K562 (cell line): ENCODE results near the gene TMEM45A.

Experiments
- ATF7 ChIP-seq: fragments of 450-650 bp; IDR thresholded peaks from 2 replicates; pipeline ENCODE4 v1.7.1; 2014; ENCODE audit warnings: mild to moderate bottlenecking, moderate library complexity
- CTCF ChIP-seq, 3 experiments: IDR thresholded peaks in 2 of 3; conservative IDR thresholded peaks in 1 of 3; 2 replicates each; pipeline ENCODE4 v1.5.1; 2011 to 2012; ENCODE audit warnings: low read length in 3 of 3, mild to moderate bottlenecking in 3 of 3, control low read depth in 2 of 3, improper control_type of control experiment in 1 of 3, inconsistent platforms in 1 of 3, low read depth in 1 of 3, mixed read lengths in 1 of 3, moderate library complexity in 1 of 3; ENCODE audit not compliant: insufficient read depth in 2 of 3
- FOXP1 ChIP-seq: sonication (generic); formaldehyde crosslinking; IDR thresholded peaks from 2 replicates; pipeline ENCODE4 v1.8.0; 2022; ENCODE audit warnings: mild to moderate bottlenecking, missing genetic modification reagents
- HNRNPL ChIP-seq: fragments of 200-400 bp; formaldehyde crosslinking; IDR thresholded peaks from 2 replicates; pipeline ENCODE4 v1.6.1; 2017; ENCODE audit warnings: low read depth, mild to moderate bottlenecking, low read length
- HOXB6 ChIP-seq: fragments of 250-450 bp; sonication (Bioruptor Pico); IDR thresholded peaks from 2 replicates; pipeline ENCODE4 v1.5.1; 2022; ENCODE audit warnings: mild to moderate bottlenecking, borderline replicate concordance
- IRF2 ChIP-seq: sonication (generic); formaldehyde crosslinking; IDR thresholded peaks from 2 replicates; pipeline ENCODE4 v1.8.1; 2022; ENCODE audit warnings: mild to moderate bottlenecking, missing genetic modification reagents
- MXI1 ChIP-seq: IDR thresholded peaks from 2 replicates; pipeline ENCODE4 v1.6.1; 2011; ENCODE audit warnings: low read depth, mild to moderate bottlenecking, improper control_type of control experiment, low read length
- POLR2A ChIP-seq: fragments of 450-650 bp; conservative IDR thresholded peaks from 2 replicates; pipeline ENCODE4 v1.6.1; 2016
- RAD21 ChIP-seq, 2 experiments: fragments of 250-450 bp in 1 of 2; fragments of 450-650 bp in 1 of 2; sonication (Bioruptor Pico) in 1 of 2; formaldehyde crosslinking in 1 of 2; IDR thresholded peaks in 1 of 2; conservative IDR thresholded peaks in 1 of 2; 2 replicates each; pipeline versions ENCODE4 v1.4.0 to v1.8.0; 2020 to 2022; ENCODE audit warnings: mild to moderate bottlenecking in 2 of 2, moderate library complexity in 1 of 2
- SMAD3 ChIP-seq: fragments of 450-650 bp; formaldehyde crosslinking; conservative IDR thresholded peaks from 2 replicates; pipeline ENCODE4 v1.4.0; 2020; ENCODE audit warnings: mild to moderate bottlenecking
- ZNF766 ChIP-seq: fragments of 200-800 bp; sonication (Bioruptor generic); conservative IDR thresholded peaks from 2 replicates; pipeline ENCODE4 v1.6.1; 2016; ENCODE audit warnings: missing genetic modification characterization, missing compliant biosample characterization

GRCh38 chr3:100580147-100580546, 87.7 kb downstream of the TMEM45A start:
- TF ChIP-seq HOXB6 (CRISPR knock-in tag) (no peak), FOXP1 (no peak), CTCF (IDR thresholded peaks at IDR 0.05 in 2 of 3, conservative IDR thresholded peaks at IDR 0.05 in 1 of 3; ENCODE audit: insufficient read depth in 2 of 3, low read depth in 1 of 3, low read length in 3 of 3) (no peak), RAD21 (CRISPR knock-in tag; conservative IDR thresholded peaks at IDR 0.05 in 1 of 2, IDR thresholded peaks at IDR 0.05 in 1 of 2) (no peak), SMAD3 (CRISPR knock-in tag) (no peak), IRF2 (CRISPR knock-in tag) (no peak), ATF7 (no peak), MXI1 (no peak), HNRNPL (no peak), ZNF766 (CRISPR knock-in tag) (no peak), POLR2A (no peak)
